D721Med (cell line): ENCODE measurements around the gene TCL1B.

Source experiments
- DNase-seq: peaks from one replicate; pipeline ENCODE4 v3.0.0; 2011; ENCODE audit warnings: low spot score; ENCODE audit not compliant: insufficient read length
- FAIRE-seq: peaks from 2 replicates; lab custom pipeline; 2011; peaks lifted over from hg19 to GRCh38; lab: Jason Lieb, UNC
- CTCF ChIP-seq: IDR thresholded peaks from 2 replicates; pipeline ENCODE4 v1.5.1; 2012; ENCODE audit warnings: mild to moderate bottlenecking, control low read depth; ENCODE audit not compliant: insufficient read depth; ENCODE audit errors: missing control alignments

TCL1B gene

GRCh38 chr14:95700221-95700976, 14.2 kb downstream of the TCL1B start:
- FAIRE-seq, result no peak
- no peak for TF ChIP-seq CTCF
- DNase-seq, result no peak

GRCh38 chr14:95701846-95702221, 15.6 kb downstream of the TCL1B start:
- FAIRE-seq (no peak), DNase-seq (no peak)
- TF ChIP-seq CTCF, result no peak

- no peak for DNase-seq
- FAIRE-seq, result no peak
- no peak for TF ChIP-seq CTCF
These were observed 17.1 kb downstream of the TCL1B start for GRCh38 chr14:95703341-95703740.

GRCh38 chr14:95703805-95704204, 17.6 kb downstream of the TCL1B start:
- FAIRE-seq (no peak), DNase-seq (no peak)
- TF ChIP-seq CTCF, result no peak

- FAIRE-seq, result no peak
These were observed 19.3 kb downstream of the TCL1B start for GRCh38 chr14:95705518-95705917.

GRCh38 chr14:95707327-95707726, 21.1 kb downstream of the TCL1B start:
- no peak for FAIRE-seq
- TF ChIP-seq CTCF, result no peak
- DNase-seq, result no peak

More at GRCh38 chr14:95705518-95705917, 19.3 kb downstream of the TCL1B start:
- no peak for DNase-seq
- no peak for TF ChIP-seq CTCF

- no peak for TF ChIP-seq CTCF
- DNase-seq (no peak), FAIRE-seq (no peak)
These were observed 23.9 kb downstream of the TCL1B start for GRCh38 chr14:95710106-95710505.
